Ascending aorta (tissue), 2 donors: Measurements from ENCODE around the gene POLR1E. TPM values are rescaled to one million over a fixed set of nuclear protein-coding genes. Genes with fewer than 3 reads are reported as not detected.
A peak's percentile ranks its signal among the peaks of the same experiment; 100 is the strongest.
"Not testable (repeated sequence)": the region's sequence is repeated elsewhere in the genome, so short reads cannot be mapped to it uniquely, and the experiment has no call there.

Source experiments
- DNase-seq, 2 donors: peaks; one replicate each; pipeline ENCODE4 v3.0.0-alpha.2; 2019; ENCODE audit warnings: low spot score in 2 of 2
- H3K27ac ChIP-seq, 2 donors: fragments of 200-600 bp; sonication (generic); one replicate each; pipeline ENCODE4 v1.5.1; 2016 to 2017; ENCODE audit warnings: mild to moderate bottlenecking in 1 of 2
- H3K27me3 ChIP-seq: fragments of 200-600 bp; sonication (generic); one replicate; pipeline ENCODE4 v1.5.1; 2017
- H3K36me3 ChIP-seq, 2 donors: fragments of 200-600 bp; sonication (generic); one replicate each; pipeline ENCODE4 v1.5.1; 2016
- H3K4me1 ChIP-seq, 2 donors: fragments of 200-600 bp; sonication (generic); one replicate each; pipeline ENCODE4 v1.5.1; 2016 to 2017; ENCODE audit warnings: mild to moderate bottlenecking in 1 of 2
- H3K4me3 ChIP-seq, 2 donors: fragments of 200-600 bp; sonication (generic); one replicate each; pipeline ENCODE4 v1.5.1; 2016 to 2017; ENCODE audit warnings: mild to moderate bottlenecking in 1 of 2
- H3K9me3 ChIP-seq, 2 donors: fragments of 200-600 bp; sonication (generic); one replicate each; pipeline ENCODE4 v1.5.1; 2016
- CTCF ChIP-seq, 3 experiments: fragments of 200-600 bp in 2 of 3; fragments of 450-650 bp in 1 of 3; sonication (generic) in 2 of 3; IDR thresholded peaks; one replicate each; pipeline ENCODE4 v1.5.1; 2016 to 2019; ENCODE audit warnings: antibody characterized with exemption in 3 of 3, mild to moderate bottlenecking in 1 of 3, moderate library complexity in 1 of 3
- intact Hi-C: fragments of 100-400 bp; cut with DNase I; formaldehyde crosslinking; loops from one replicate; pipeline ENCODE4 v1.15.1; 2023
- total RNA-seq: library from RNA; depleted of rRNA; stranded (reverse); fragments of >200 nt; gene quantifications from one replicate; pipeline ENCODE4 v1.1.0, GENCODE V29; 2016

Gene POLR1E
- total RNA-seq, 1 donor from 2014 or later, result 18.0 TPM

- peak within 1 kb of the TSS; percentile 97 to 99 for H3K27ac ChIP-seq
- DNase-seq, result peak; percentile 98 to 100
- TF ChIP-seq CTCF (IDR thresholded peaks at IDR 0.05), result no peak
- H3K4me1 ChIP-seq, result peaks cover 4 to 27% of the 10 kb centered on the region in 2 donors
- H3K36me3 ChIP-seq, result no peaks in the 10 kb centered on the region
- intact Hi-C loops, result loop anchor here (1.0 to 10.0 kb wide), 6 partner anchors 20 to 981 kb away; partner anchors contain the start of genes POLR1E and ZCCHC7
- H3K27me3 ChIP-seq, result no peaks in the 10 kb centered on the region
- peak within 1 kb of the TSS; percentile 79 to 92 for H3K4me3 ChIP-seq
- no peaks in the 10 kb centered on the region for H3K9me3 ChIP-seq
Observed at GRCh38 chr9:37465249-37466036, 20.3 kb upstream of the POLR1E start, which contains the start of gene ZBTB5. ZBTB5 (minus strand) TSS chr9:37465450; CDS start chr9:37442551, 22,899 bp downstream.

- Histone ChIP-seq H3K36me3 (no peaks in the 10 kb centered on the region), H3K27ac (peak overlapping the region; percentile 97 to 99), H3K4me1 (peaks cover 4 to 27% of the 10 kb centered on the region in 2 donors), H3K27me3 (no peaks in the 10 kb centered on the region), H3K9me3 (no peaks in the 10 kb centered on the region), H3K4me3 (peak overlapping the region; percentile 76 to 92)
- intact Hi-C loops, result loop anchor here (5.0 to 10.0 kb wide), 3 partner anchors 389 to 981 kb away; no protein-coding TSS in a partner anchor
- no peak for TF ChIP-seq CTCF (IDR thresholded peaks at IDR 0.05)
- DNase-seq, result peak; percentile 37 to 92
Observed at GRCh38 chr9:37466037-37466709, 19.6 kb upstream of the POLR1E start.

- H3K27me3 ChIP-seq, H3K36me3 ChIP-seq, DNase-seq, H3K4me3 ChIP-seq, H3K27ac ChIP-seq, H3K9me3 ChIP-seq: not testable (repeated sequence)
- H3K4me1 ChIP-seq, result peaks cover 4 to 16% of the 10 kb centered on the region in 2 donors
- intact Hi-C loops, result loop anchor here (5.0 to 10.0 kb wide), 3 partner anchors 390 to 983 kb away; no protein-coding TSS in a partner anchor
Observed at GRCh38 chr9:37467530-37467929, 18.2 kb upstream of the POLR1E start.

GRCh38 chr9:37468620-37469019 is 17.1 kb upstream of the POLR1E start:
- H3K36me3 ChIP-seq, result no peaks in the 10 kb centered on the region
- H3K4me3 ChIP-seq, result no peak overlapping the region
- intact Hi-C loops, result loop anchor here (5.0 to 10.0 kb wide), 3 partner anchors 391 to 984 kb away; no protein-coding TSS in a partner anchor
- no peak for TF ChIP-seq CTCF (IDR thresholded peaks at IDR 0.05)
- no peak for DNase-seq
- H3K27ac ChIP-seq, result no peak overlapping the region
- no peaks in the 10 kb centered on the region for H3K27me3 ChIP-seq
- H3K9me3 ChIP-seq, result no peaks in the 10 kb centered on the region
- H3K4me1 ChIP-seq, result peaks cover 0 to 8% of the 10 kb centered on the region in 2 donors

GRCh38 chr9:37471942-37472684 is 13.6 kb upstream of the POLR1E start:
- peak overlapping the region; percentile 80 to 84 for H3K27ac ChIP-seq
- intact Hi-C loops, result no loop called here

GRCh38 chr9:37473982-37474381 is 11.8 kb upstream of the POLR1E start:
- H3K27ac ChIP-seq, intact Hi-C loops, H3K9me3 ChIP-seq, H3K36me3 ChIP-seq, H3K27me3 ChIP-seq, H3K4me3 ChIP-seq, H3K4me1 ChIP-seq, DNase-seq: not testable (repeated sequence)

More at GRCh38 chr9:37471942-37472684, 13.6 kb upstream of the POLR1E start:
- Histone ChIP-seq H3K4me1 (no peaks in the 10 kb centered on the region), H3K27me3 (no peaks in the 10 kb centered on the region), H3K9me3 (no peaks in the 10 kb centered on the region), H3K4me3 (peak overlapping the region; percentile 18 to 52), H3K36me3 (no peaks in the 10 kb centered on the region)
- no peak for DNase-seq
- no peak for TF ChIP-seq CTCF (IDR thresholded peaks at IDR 0.05)
